GM12873 (cell line): ENCODE data around the gene HOXD10.

Experiments used
- TF ChIP-seq, protein P1 (sequence below): IDR thresholded peaks from 2 replicates; pipeline ENCODE4 v1.5.1; 2012; ENCODE audit warnings: low read depth, mild to moderate bottlenecking, moderate library complexity, low read length, control low read depth; ENCODE audit not compliant: insufficient read depth; ENCODE audit errors: missing control alignments

The HOXD10 gene

DNA sequence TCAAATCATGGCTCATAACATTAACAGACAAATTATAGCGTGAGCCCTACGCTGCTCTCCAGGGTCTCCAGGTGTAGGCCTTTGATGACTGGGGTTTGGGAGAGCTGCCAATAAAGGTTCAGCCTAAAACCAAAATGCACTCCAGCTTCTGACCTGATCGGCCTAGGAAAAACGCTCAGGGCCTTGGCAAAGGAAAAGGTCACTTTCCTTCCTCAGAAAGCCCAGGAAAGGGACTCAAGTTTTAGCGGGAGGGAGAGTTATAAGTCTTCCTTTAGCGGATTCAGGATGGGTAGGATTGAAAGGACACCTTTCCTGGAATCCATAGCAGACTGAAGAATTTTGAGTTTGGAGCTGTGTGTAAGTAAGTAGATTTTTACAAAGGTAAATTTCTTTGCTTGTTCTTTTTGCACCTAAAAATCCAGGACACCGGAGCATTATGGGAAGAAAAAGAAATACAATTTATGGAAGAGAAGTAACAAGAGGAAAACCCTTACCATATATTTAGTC, 41.6 kb upstream of the HOXD10 start:
- TF ChIP-seq, protein P1, sequence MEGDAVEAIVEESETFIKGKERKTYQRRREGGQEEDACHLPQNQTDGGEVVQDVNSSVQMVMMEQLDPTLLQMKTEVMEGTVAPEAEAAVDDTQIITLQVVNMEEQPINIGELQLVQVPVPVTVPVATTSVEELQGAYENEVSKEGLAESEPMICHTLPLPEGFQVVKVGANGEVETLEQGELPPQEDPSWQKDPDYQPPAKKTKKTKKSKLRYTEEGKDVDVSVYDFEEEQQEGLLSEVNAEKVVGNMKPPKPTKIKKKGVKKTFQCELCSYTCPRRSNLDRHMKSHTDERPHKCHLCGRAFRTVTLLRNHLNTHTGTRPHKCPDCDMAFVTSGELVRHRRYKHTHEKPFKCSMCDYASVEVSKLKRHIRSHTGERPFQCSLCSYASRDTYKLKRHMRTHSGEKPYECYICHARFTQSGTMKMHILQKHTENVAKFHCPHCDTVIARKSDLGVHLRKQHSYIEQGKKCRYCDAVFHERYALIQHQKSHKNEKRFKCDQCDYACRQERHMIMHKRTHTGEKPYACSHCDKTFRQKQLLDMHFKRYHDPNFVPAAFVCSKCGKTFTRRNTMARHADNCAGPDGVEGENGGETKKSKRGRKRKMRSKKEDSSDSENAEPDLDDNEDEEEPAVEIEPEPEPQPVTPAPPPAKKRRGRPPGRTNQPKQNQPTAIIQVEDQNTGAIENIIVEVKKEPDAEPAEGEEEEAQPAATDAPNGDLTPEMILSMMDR, result no peak

- TF ChIP-seq, protein P1, result no peak
These were observed 41.1 kb upstream of the HOXD10 start for GRCh38 chr2:176075481-176075880.

DNA sequence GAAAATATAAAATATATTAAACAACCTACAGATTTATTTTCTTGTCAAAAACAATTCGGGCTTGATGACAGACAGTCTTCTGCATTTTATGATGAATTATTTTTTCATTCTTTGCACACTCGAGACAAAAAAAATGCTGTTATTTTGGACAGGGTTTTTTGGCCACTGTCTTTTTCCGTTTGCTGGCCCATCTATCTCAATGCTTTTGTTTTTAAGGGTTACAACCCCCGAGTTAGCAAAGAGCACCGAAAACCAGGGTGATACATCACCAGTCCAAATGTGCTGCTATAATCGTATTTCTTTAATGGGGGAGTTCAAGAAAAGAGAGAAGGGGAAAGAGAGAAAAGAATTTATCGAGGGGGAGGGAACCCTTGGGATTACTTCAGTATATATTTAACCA, 40.5 kb upstream of the HOXD10 start:
- TF ChIP-seq, protein P1, result no peak

- TF ChIP-seq, protein P1, result no peak
These were observed 39.8 kb upstream of the HOXD10 start for GRCh38 chr2:176076796-176077195.

DNA sequence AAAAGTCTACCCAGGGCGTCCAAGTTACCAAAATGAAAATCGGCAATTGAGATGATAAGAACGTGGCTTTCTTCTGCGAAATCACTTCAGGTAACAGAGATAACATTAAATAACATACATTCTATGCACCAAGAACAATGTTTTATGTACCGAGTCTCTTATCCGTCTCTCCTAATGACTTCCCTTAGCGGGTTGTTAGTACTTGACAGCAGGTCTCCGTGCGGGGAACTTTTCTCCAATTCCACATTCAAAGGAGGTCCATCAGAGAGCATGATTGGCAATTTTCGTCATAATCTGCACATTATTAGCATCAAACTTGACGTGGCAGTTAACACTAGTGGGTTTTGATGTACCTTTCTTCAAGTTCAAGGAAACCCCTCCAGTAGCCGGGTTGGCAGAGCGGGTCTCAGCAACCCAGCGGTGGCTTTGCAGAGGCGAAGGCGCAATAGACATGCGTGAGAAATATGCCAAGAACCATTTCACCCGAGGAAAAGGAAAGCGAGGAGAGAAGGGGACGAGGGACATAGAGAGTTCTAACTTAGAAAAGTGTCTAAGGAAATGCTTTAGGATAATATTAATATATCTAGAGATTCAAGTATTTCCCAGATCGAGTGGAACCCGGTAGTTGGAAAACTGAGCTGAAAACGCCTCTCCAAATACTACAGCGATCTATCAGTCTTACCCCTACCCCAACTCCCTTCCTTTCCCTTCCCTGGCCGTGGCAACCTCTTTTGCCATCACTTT, 37.9 kb upstream of the HOXD10 start:
- TF ChIP-seq, protein P1, result no peak

- TF ChIP-seq, protein P1, result no peak
These were observed 37.2 kb upstream of the HOXD10 start for GRCh38 chr2:176079285-176079830.

DNA sequence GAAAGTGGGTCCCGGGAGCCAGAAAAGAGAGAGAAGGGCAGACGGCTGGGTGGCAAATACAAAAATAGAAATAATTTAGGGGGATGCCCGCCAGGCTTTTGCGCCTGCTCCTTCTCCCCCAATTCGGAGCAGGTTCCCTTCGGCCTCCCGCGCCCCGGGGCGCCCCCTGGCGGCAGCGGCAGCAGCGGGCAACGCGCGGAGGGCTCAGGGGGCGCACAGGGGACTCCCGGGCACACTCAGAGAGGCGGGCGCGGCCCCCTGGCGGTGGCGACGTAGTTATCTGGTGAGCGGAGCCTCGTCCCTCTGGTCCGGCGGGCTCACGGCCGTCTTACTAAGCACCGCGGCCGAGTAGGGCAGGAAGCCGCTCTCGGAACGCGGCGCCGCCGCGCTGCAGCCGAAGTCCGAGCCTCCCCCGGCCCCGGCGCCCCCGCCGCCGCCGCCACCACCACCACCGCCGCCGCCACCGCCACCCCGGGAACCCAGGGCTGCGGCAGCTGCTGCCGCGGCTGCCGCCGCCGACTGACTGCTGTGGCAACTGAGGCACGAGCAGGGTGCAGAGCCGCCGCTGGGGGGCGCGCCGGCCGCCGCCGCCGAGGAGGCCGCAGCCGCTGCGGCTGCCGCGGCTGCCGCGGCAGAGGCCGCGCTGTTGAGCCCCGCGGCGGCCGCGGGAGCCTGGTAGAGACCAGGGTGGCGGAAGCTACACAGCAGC, 36.6 kb upstream of the HOXD10 start:
- TF ChIP-seq, protein P1, result peak; percentile 43
